A673 (cell line): ENCODE measurements around the gene HIVEP1. TPM values are rescaled to one million over a fixed set of nuclear protein-coding genes. Genes with fewer than 3 reads are reported as not detected.

Experiments
- BruUV-seq: library from RNA; stranded (reverse); fragments of 400-500 nt; replicated peaks from 2 replicates; lab custom pipeline; 2021; lab: Mats Ljungman, UMichigan
- CTCF ChIA-PET: fragments of 300-600 bp; sonication (Branson Sonifier 250); formaldehyde crosslinking; loops from one replicate; lab custom pipeline; 2022; ENCODE audit warnings: antibody characterized with exemption; lab: Charles Lee
- POLR2A ChIA-PET: fragments of 300-600 bp; sonication (Branson Sonifier 250); formaldehyde crosslinking; loops from one replicate; lab custom pipeline; 2022; ENCODE audit warnings: antibody characterized with exemption; ENCODE audit not compliant: low non-redundant PET; lab: Charles Lee
- DNase-seq: peaks from one replicate; pipeline ENCODE4 v3.0.0-alpha.2; 2015; ENCODE audit warnings: low spot score
- H3K27ac ChIP-seq: fragments of 200-600 bp; sonication (generic); 2 replicates; pipeline ENCODE4 v1.5.1; 2016; ENCODE audit warnings: mixed run types, low read depth, mild to moderate bottlenecking, mixed read lengths, antibody characterized with exemption, low read length; ENCODE audit not compliant: poor library complexity, severe bottlenecking
- H3K27me3 ChIP-seq: fragments of 200-600 bp; sonication (generic); replicated peaks from 2 replicates; pipeline ENCODE4 v1.6.1; 2017; ENCODE audit warnings: mixed run types, low read depth, mild to moderate bottlenecking, mixed read lengths, antibody characterized with exemption, low read length; ENCODE audit not compliant: insufficient read depth, poor library complexity
- H3K36me3 ChIP-seq: fragments of 200-600 bp; sonication (generic); 2 replicates; pipeline ENCODE4 v1.6.1; 2016; ENCODE audit warnings: mixed run types, mild to moderate bottlenecking, mixed read lengths, antibody characterized with exemption, low read length; ENCODE audit not compliant: insufficient read depth, poor library complexity, severe bottlenecking
- H3K4me1 ChIP-seq: fragments of 200-600 bp; sonication (generic); 2 replicates; pipeline ENCODE4 v1.6.1; 2017; ENCODE audit warnings: mixed run types, mild to moderate bottlenecking, mixed read lengths, antibody characterized with exemption, low read length; ENCODE audit not compliant: insufficient read depth, poor library complexity, severe bottlenecking
- H3K4me3 ChIP-seq: fragments of 200-600 bp; sonication (generic); 2 replicates; pipeline ENCODE4 v1.5.1; 2016; ENCODE audit warnings: low read depth, mixed run types, mild to moderate bottlenecking, mixed read lengths, low read length; ENCODE audit not compliant: poor library complexity, severe bottlenecking
- H3K9me3 ChIP-seq: fragments of 200-600 bp; sonication (generic); 2 replicates; pipeline ENCODE4 v1.6.1; 2016; ENCODE audit warnings: mixed run types, low read depth, mild to moderate bottlenecking, mixed read lengths, antibody characterized with exemption, low read length; ENCODE audit not compliant: poor library complexity, severe bottlenecking
- EZH2 ChIP-seq: fragments of 200-600 bp; sonication (generic); IDR thresholded peaks from 2 replicates; pipeline ENCODE4 v1.6.1; 2017; ENCODE audit warnings: borderline replicate concordance, low read depth, mild to moderate bottlenecking, mixed read lengths, antibody characterized with exemption, low read length; ENCODE audit not compliant: poor library complexity, severe bottlenecking
- intact Hi-C: fragments of 100-400 bp; cut with micrococcal nuclease; formaldehyde crosslinking; loops from one replicate; pipeline ENCODE4 v1.10.0; 2022; ENCODE audit not compliant: unreplicated experiment
- total RNA-seq: library from RNA; stranded (reverse); gene quantifications from 2 replicates; pipeline ENCODE4 v1.2.3, GENCODE V29; 2021
- TF ChIP-seq, protein P1 (sequence below): fragments of 300-800, 200-600 bp; sonication (generic); conservative IDR thresholded peaks from 2 replicates; pipeline ENCODE4 v1.5.1; 2017; ENCODE audit warnings: low read depth, mild to moderate bottlenecking, antibody characterized with exemption, low read length, moderate library complexity, mixed read lengths

Gene HIVEP1
- total RNA-seq, 1 experiment from 2014 or later: 21.5 TPM

- Histone ChIP-seq H3K9me3 (peaks cover 9% of the 10 kb centered on the region), H3K4me1 (peaks cover 24% of the 10 kb centered on the region), H3K27me3 (no peaks in the 10 kb centered on the region), H3K36me3 (peaks cover 4% of the 10 kb centered on the region), H3K27ac (no peak overlapping the region), H3K4me3 (no peak overlapping the region)
- no peak for TF ChIP-seq EZH2
- BruUV-seq: no TSS peak
- no peak for DNase-seq
- ChIA-PET CTCF (no interaction called here), POLR2A (no interaction called here)
- intact Hi-C loops: loop anchor here (10.0 kb wide), 1 partner anchor 376 kb away; no protein-coding TSS in a partner anchor
Measured at GRCh38 chr6:12030993-12031550, 19.0 kb downstream of the HIVEP1 start.

GRCh38 chr6:12032783-12033573, 20.9 kb downstream of the HIVEP1 start:
- H3K36me3 ChIP-seq: peaks cover 4% of the 10 kb centered on the region
- CTCF ChIA-PET: no interaction called here
- H3K27ac ChIP-seq: no peak overlapping the region
- TF ChIP-seq, protein P1, sequence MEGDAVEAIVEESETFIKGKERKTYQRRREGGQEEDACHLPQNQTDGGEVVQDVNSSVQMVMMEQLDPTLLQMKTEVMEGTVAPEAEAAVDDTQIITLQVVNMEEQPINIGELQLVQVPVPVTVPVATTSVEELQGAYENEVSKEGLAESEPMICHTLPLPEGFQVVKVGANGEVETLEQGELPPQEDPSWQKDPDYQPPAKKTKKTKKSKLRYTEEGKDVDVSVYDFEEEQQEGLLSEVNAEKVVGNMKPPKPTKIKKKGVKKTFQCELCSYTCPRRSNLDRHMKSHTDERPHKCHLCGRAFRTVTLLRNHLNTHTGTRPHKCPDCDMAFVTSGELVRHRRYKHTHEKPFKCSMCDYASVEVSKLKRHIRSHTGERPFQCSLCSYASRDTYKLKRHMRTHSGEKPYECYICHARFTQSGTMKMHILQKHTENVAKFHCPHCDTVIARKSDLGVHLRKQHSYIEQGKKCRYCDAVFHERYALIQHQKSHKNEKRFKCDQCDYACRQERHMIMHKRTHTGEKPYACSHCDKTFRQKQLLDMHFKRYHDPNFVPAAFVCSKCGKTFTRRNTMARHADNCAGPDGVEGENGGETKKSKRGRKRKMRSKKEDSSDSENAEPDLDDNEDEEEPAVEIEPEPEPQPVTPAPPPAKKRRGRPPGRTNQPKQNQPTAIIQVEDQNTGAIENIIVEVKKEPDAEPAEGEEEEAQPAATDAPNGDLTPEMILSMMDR: no peak
- TF ChIP-seq EZH2: no peak
- H3K4me1 ChIP-seq: peaks cover 22% of the 10 kb centered on the region
- peaks cover 9% of the 10 kb centered on the region for H3K9me3 ChIP-seq
- no peaks in the 10 kb centered on the region for H3K27me3 ChIP-seq
- POLR2A ChIA-PET: no interaction called here
- no peak for DNase-seq
- intact Hi-C loops: loop anchor here (10.0 kb wide), 1 partner anchor 378 kb away; no protein-coding TSS in a partner anchor
- H3K4me3 ChIP-seq: no peak overlapping the region
- no TSS peak for BruUV-seq

- Histone ChIP-seq H3K4me3 (no peak overlapping the region), H3K27me3 (no peaks in the 10 kb centered on the region), H3K27ac (no peak overlapping the region), H3K4me1 (peaks cover 22% of the 10 kb centered on the region), H3K36me3 (peaks cover 4% of the 10 kb centered on the region), H3K9me3 (peaks cover 9% of the 10 kb centered on the region)
- TF ChIP-seq, protein P1: no peak
- no peak for TF ChIP-seq EZH2
- ChIA-PET CTCF (no interaction called here), POLR2A (no interaction called here)
- BruUV-seq: no TSS peak
- intact Hi-C loops: loop anchor here (10.0 kb wide), 1 partner anchor 379 kb away; no protein-coding TSS in a partner anchor
- DNase-seq: peak; percentile 77
Measured at GRCh38 chr6:12033770-12034169, 21.7 kb downstream of the HIVEP1 start.
